Muscle layer of colon (tissue), 2 donors: ENCODE data around the gene GPR55.

ENCODE experiments used
- H3K27ac ChIP-seq: one replicate; pipeline ENCODE4 v1.7.0; 2013; ENCODE audit warnings: low read depth, mild to moderate bottlenecking, low read length, moderate library complexity
- H3K27me3 ChIP-seq, 2 donors: one replicate each; pipeline ENCODE4 v1.7.0; 2013; ENCODE audit warnings: low read length in 2 of 2, mild to moderate bottlenecking in 2 of 2; ENCODE audit not compliant: insufficient read depth in 2 of 2, control insufficient read depth in 1 of 2
- H3K36me3 ChIP-seq: one replicate; pipeline ENCODE4 v1.7.0; 2013; ENCODE audit warnings: mild to moderate bottlenecking, low read length; ENCODE audit not compliant: insufficient read depth
- H3K4me1 ChIP-seq: one replicate; pipeline ENCODE4 v1.7.0; 2013; ENCODE audit warnings: mild to moderate bottlenecking, low read length; ENCODE audit not compliant: insufficient read depth
- H3K4me3 ChIP-seq, 2 donors: one replicate each; pipeline ENCODE4 v1.7.0; 2013; ENCODE audit warnings: low read length in 2 of 2, low read depth in 1 of 2, mild to moderate bottlenecking in 1 of 2, moderate library complexity in 1 of 2
- H3K9ac ChIP-seq: one replicate; pipeline ENCODE4 v1.7.0; 2013; ENCODE audit warnings: low read length
- H3K9me3 ChIP-seq: one replicate; pipeline ENCODE4 v1.7.0; 2013; ENCODE audit warnings: mild to moderate bottlenecking, low read length
- donor health status: abdominal sarcoma.
- donor health status: Adenocarcinoma of cecum.

GPR55 gene

GRCh38 chr2:230921806-230922595 lies 3.0 kb downstream of the GPR55 start:
- H3K36me3 ChIP-seq: no peaks in the 10 kb centered on the region
- no peaks in the 10 kb centered on the region for H3K4me1 ChIP-seq
- no peaks in the 10 kb centered on the region for H3K9me3 ChIP-seq
- H3K4me3 ChIP-seq: no peak overlapping the region
- no peak overlapping the region for H3K9ac ChIP-seq
- no peaks in the 10 kb centered on the region for H3K27me3 ChIP-seq
- no peak overlapping the region for H3K27ac ChIP-seq

- Histone ChIP-seq H3K27me3 (no peaks in the 10 kb centered on the region), H3K36me3 (no peaks in the 10 kb centered on the region), H3K4me3 (no peak overlapping the region), H3K9ac (no peak overlapping the region), H3K9me3 (no peaks in the 10 kb centered on the region), H3K27ac (no peak overlapping the region), H3K4me1 (no peaks in the 10 kb centered on the region)
Measured at GRCh38 chr2:230920167-230920566, 4.9 kb downstream of the GPR55 start.

GRCh38 chr2:230919681-230920080 lies 5.4 kb downstream of the GPR55 start:
- Histone ChIP-seq H3K36me3 (no peaks in the 10 kb centered on the region), H3K9me3 (no peaks in the 10 kb centered on the region), H3K27ac (no peak overlapping the region), H3K9ac (no peak overlapping the region), H3K27me3 (no peaks in the 10 kb centered on the region), H3K4me3 (no peak overlapping the region), H3K4me1 (no peaks in the 10 kb centered on the region)

GRCh38 chr2:230919240-230919639 lies 5.8 kb downstream of the GPR55 start:
- H3K9ac ChIP-seq: no peak overlapping the region
- H3K4me1 ChIP-seq: no peaks in the 10 kb centered on the region
- H3K4me3 ChIP-seq: no peak overlapping the region
- H3K27ac ChIP-seq: no peak overlapping the region
- no peaks in the 10 kb centered on the region for H3K9me3 ChIP-seq
- no peaks in the 10 kb centered on the region for H3K36me3 ChIP-seq
- no peaks in the 10 kb centered on the region for H3K27me3 ChIP-seq

- no peaks in the 10 kb centered on the region for H3K27me3 ChIP-seq
- no peak overlapping the region for H3K9ac ChIP-seq
- H3K36me3 ChIP-seq: no peaks in the 10 kb centered on the region
- H3K27ac ChIP-seq: no peak overlapping the region
- H3K9me3 ChIP-seq: no peaks in the 10 kb centered on the region
- H3K4me1 ChIP-seq: no peaks in the 10 kb centered on the region
- no peak overlapping the region for H3K4me3 ChIP-seq
Measured at GRCh38 chr2:230916218-230916617, 8.8 kb downstream of the GPR55 start.

GRCh38 chr2:230915319-230915718 lies 9.7 kb downstream of the GPR55 start:
- Histone ChIP-seq H3K4me1 (no peaks in the 10 kb centered on the region), H3K9me3 (no peaks in the 10 kb centered on the region), H3K36me3 (no peaks in the 10 kb centered on the region), H3K27me3 (no peaks in the 10 kb centered on the region), H3K4me3 (no peak overlapping the region), H3K27ac (no peak overlapping the region), H3K9ac (no peak overlapping the region)

- Histone ChIP-seq H3K4me3 (no peak overlapping the region), H3K4me1 (no peaks in the 10 kb centered on the region), H3K9ac (no peak overlapping the region), H3K9me3 (no peaks in the 10 kb centered on the region), H3K27me3 (no peaks in the 10 kb centered on the region), H3K36me3 (no peaks in the 10 kb centered on the region), H3K27ac (no peak overlapping the region)
Measured at GRCh38 chr2:230914886-230915285, 10.2 kb downstream of the GPR55 start.

GRCh38 chr2:230913406-230914143 lies 11.5 kb downstream of the GPR55 start:
- H3K9me3 ChIP-seq: no peaks in the 10 kb centered on the region
- no peaks in the 10 kb centered on the region for H3K4me1 ChIP-seq
- no peak overlapping the region for H3K27ac ChIP-seq

GRCh38 chr2:230912724-230913123 lies 12.3 kb downstream of the GPR55 start:
- Histone ChIP-seq H3K36me3 (no peaks in the 10 kb centered on the region), H3K4me3 (no peak overlapping the region), H3K4me1 (no peaks in the 10 kb centered on the region), H3K27ac (no peak overlapping the region), H3K9me3 (no peaks in the 10 kb centered on the region), H3K9ac (no peak overlapping the region), H3K27me3 (no peaks in the 10 kb centered on the region)

More at GRCh38 chr2:230913406-230914143, 11.5 kb downstream of the GPR55 start:
- Histone ChIP-seq H3K36me3 (no peaks in the 10 kb centered on the region), H3K4me3 (no peak overlapping the region), H3K9ac (no peak overlapping the region), H3K27me3 (no peaks in the 10 kb centered on the region)

- no peaks in the 10 kb centered on the region for H3K9me3 ChIP-seq
- no peak overlapping the region for H3K4me3 ChIP-seq
- H3K4me1 ChIP-seq: no peaks in the 10 kb centered on the region
- H3K9ac ChIP-seq: no peak overlapping the region
- H3K27ac ChIP-seq: no peak overlapping the region
- no peaks in the 10 kb centered on the region for H3K36me3 ChIP-seq
- H3K27me3 ChIP-seq: no peaks in the 10 kb centered on the region
Measured at GRCh38 chr2:230912046-230912445, 13.0 kb downstream of the GPR55 start.

- Histone ChIP-seq H3K27me3 (no peaks in the 10 kb centered on the region), H3K9ac (no peak overlapping the region), H3K27ac (no peak overlapping the region), H3K4me1 (no peaks in the 10 kb centered on the region), H3K9me3 (no peaks in the 10 kb centered on the region), H3K36me3 (no peaks in the 10 kb centered on the region), H3K4me3 (no peak overlapping the region)
Measured at GRCh38 chr2:230910546-230911177, 14.4 kb downstream of the GPR55 start.
